T-helper 2 cell treated with Interferon-gamma antibody and Interleukin-4, amounts not matched to agents 5 μg/mL and 100 μg/mL, for 36 hours (primary cell): Measurements from ENCODE around the gene ZNF804A.

Experiments used
- DNase-seq: peaks from one replicate; pipeline ENCODE4 v3.0.0; 2021; ENCODE audit warnings: low spot score
- H3K27ac Mint-ChIP-seq: one replicate; pipeline ENCODE4 v1.8.0; 2021; ENCODE audit warnings: mild to moderate bottlenecking, mixed read lengths
- H3K27me3 Mint-ChIP-seq: one replicate; pipeline ENCODE4 v1.8.0; 2021; ENCODE audit warnings: low read depth, mixed read lengths
- H3K36me3 Mint-ChIP-seq: one replicate; pipeline ENCODE4 v1.8.0; 2021; ENCODE audit warnings: low read depth, mixed read lengths
- H3K4me1 Mint-ChIP-seq: one replicate; pipeline ENCODE4 v1.8.0; 2021; ENCODE audit warnings: low read depth, mixed read lengths
- H3K4me3 Mint-ChIP-seq: one replicate; pipeline ENCODE4 v1.8.0; 2022; ENCODE audit warnings: mild to moderate bottlenecking, moderate library complexity, mixed read lengths
- H3K9me3 Mint-ChIP-seq: one replicate; pipeline ENCODE4 v1.8.0; 2021; ENCODE audit warnings: mixed read lengths

ZNF804A gene

GRCh38 chr2:184598316-184599053, at the start of gene ZNF804A:
TSS of gene ZNF804A (plus strand) at chr2:184598529. CDS start at chr2:184598960, 431 bp downstream.
- Mint-ChIP-seq H3K4me1 (peaks cover 7% of the 10 kb centered on the region), H3K9me3 (no peaks in the 10 kb centered on the region), H3K27me3 (peaks cover 42% of the 10 kb centered on the region), H3K36me3 (no peaks in the 10 kb centered on the region), H3K27ac (no peak within 1 kb of the TSS), H3K4me3 (peak within 1 kb of the TSS; percentile 54)
- DNase-seq, result peak; percentile 5

GRCh38 chr2:184549153-184549552, 49.2 kb upstream of the ZNF804A start:
- Mint-ChIP-seq H3K36me3 (no peaks in the 10 kb centered on the region), H3K9me3 (no peaks in the 10 kb centered on the region)

GRCh38 chr2:184551626-184552025, 46.7 kb upstream of the ZNF804A start:
- Mint-ChIP-seq H3K27me3 (no peaks in the 10 kb centered on the region), H3K4me1 (no peaks in the 10 kb centered on the region), H3K36me3 (no peaks in the 10 kb centered on the region), H3K4me3 (no peak overlapping the region), H3K9me3 (no peaks in the 10 kb centered on the region), H3K27ac (no peak overlapping the region)
- no peak for DNase-seq

More at GRCh38 chr2:184549153-184549552, 49.2 kb upstream of the ZNF804A start:
- Mint-ChIP-seq H3K4me1 (no peaks in the 10 kb centered on the region), H3K4me3 (no peak overlapping the region), H3K27ac (no peak overlapping the region), H3K27me3 (no peaks in the 10 kb centered on the region)
- DNase-seq, result no peak

GRCh38 chr2:184554736-184555135, 43.6 kb upstream of the ZNF804A start:
- Mint-ChIP-seq H3K27ac (no peak overlapping the region), H3K4me1 (no peaks in the 10 kb centered on the region), H3K27me3 (no peaks in the 10 kb centered on the region), H3K4me3 (no peak overlapping the region), H3K36me3 (no peaks in the 10 kb centered on the region), H3K9me3 (no peaks in the 10 kb centered on the region)
- no peak for DNase-seq

- no peaks in the 10 kb centered on the region for H3K36me3 Mint-ChIP-seq
- H3K27ac Mint-ChIP-seq, result no peak overlapping the region
- H3K4me3 Mint-ChIP-seq, result no peak overlapping the region
- H3K4me1 Mint-ChIP-seq, result no peaks in the 10 kb centered on the region
- DNase-seq, result no peak
- no peaks in the 10 kb centered on the region for H3K27me3 Mint-ChIP-seq
- H3K9me3 Mint-ChIP-seq, result no peaks in the 10 kb centered on the region
Measured at GRCh38 chr2:184555352-184555751, 43.0 kb upstream of the ZNF804A start.

GRCh38 chr2:184556639-184557038, 41.7 kb upstream of the ZNF804A start:
- Mint-ChIP-seq H3K27ac (no peak overlapping the region), H3K27me3 (no peaks in the 10 kb centered on the region), H3K9me3 (no peaks in the 10 kb centered on the region), H3K4me3 (no peak overlapping the region), H3K36me3 (no peaks in the 10 kb centered on the region), H3K4me1 (no peaks in the 10 kb centered on the region)
- no peak for DNase-seq

GRCh38 chr2:184558713-184559464, 39.4 kb upstream of the ZNF804A start:
- no peaks in the 10 kb centered on the region for H3K4me1 Mint-ChIP-seq
- H3K9me3 Mint-ChIP-seq, result no peaks in the 10 kb centered on the region
- no peaks in the 10 kb centered on the region for H3K27me3 Mint-ChIP-seq
- H3K4me3 Mint-ChIP-seq, result no peak overlapping the region
- H3K36me3 Mint-ChIP-seq, result no peaks in the 10 kb centered on the region
- H3K27ac Mint-ChIP-seq, result no peak overlapping the region
- no peak for DNase-seq

- DNase-seq, result no peak
- Mint-ChIP-seq H3K4me3 (no peak overlapping the region), H3K27ac (no peak overlapping the region), H3K36me3 (no peaks in the 10 kb centered on the region), H3K9me3 (no peaks in the 10 kb centered on the region), H3K27me3 (no peaks in the 10 kb centered on the region), H3K4me1 (no peaks in the 10 kb centered on the region)
Measured at GRCh38 chr2:184560603-184561002, 37.7 kb upstream of the ZNF804A start.

- no peak for DNase-seq
- H3K27ac Mint-ChIP-seq, result no peak overlapping the region
- H3K9me3 Mint-ChIP-seq, result no peaks in the 10 kb centered on the region
- H3K4me3 Mint-ChIP-seq, result no peak overlapping the region
- H3K27me3 Mint-ChIP-seq, result no peaks in the 10 kb centered on the region
- no peaks in the 10 kb centered on the region for H3K4me1 Mint-ChIP-seq
- H3K36me3 Mint-ChIP-seq, result no peaks in the 10 kb centered on the region
Measured at GRCh38 chr2:184562532-184562931, 35.8 kb upstream of the ZNF804A start.

GRCh38 chr2:184564092-184564491, 34.2 kb upstream of the ZNF804A start:
- Mint-ChIP-seq H3K27me3 (no peaks in the 10 kb centered on the region), H3K4me1 (no peaks in the 10 kb centered on the region), H3K9me3 (no peaks in the 10 kb centered on the region), H3K27ac (no peak overlapping the region), H3K36me3 (no peaks in the 10 kb centered on the region), H3K4me3 (no peak overlapping the region)
- no peak for DNase-seq

- no peaks in the 10 kb centered on the region for H3K36me3 Mint-ChIP-seq
- H3K27me3 Mint-ChIP-seq, result no peaks in the 10 kb centered on the region
- no peak for DNase-seq
- no peaks in the 10 kb centered on the region for H3K4me1 Mint-ChIP-seq
- H3K4me3 Mint-ChIP-seq, result no peak overlapping the region
- H3K27ac Mint-ChIP-seq, result no peak overlapping the region
- no peaks in the 10 kb centered on the region for H3K9me3 Mint-ChIP-seq
Measured at GRCh38 chr2:184566716-184567115, 31.6 kb upstream of the ZNF804A start.

- H3K9me3 Mint-ChIP-seq, result no peaks in the 10 kb centered on the region
- no peak overlapping the region for H3K4me3 Mint-ChIP-seq
- H3K4me1 Mint-ChIP-seq, result no peaks in the 10 kb centered on the region
- H3K27me3 Mint-ChIP-seq, result no peaks in the 10 kb centered on the region
- H3K36me3 Mint-ChIP-seq, result no peaks in the 10 kb centered on the region
- no peak overlapping the region for H3K27ac Mint-ChIP-seq
- no peak for DNase-seq
Measured at GRCh38 chr2:184577056-184577455, 21.3 kb upstream of the ZNF804A start.

- H3K4me3 Mint-ChIP-seq, result no peak overlapping the region
- DNase-seq, result no peak
- no peaks in the 10 kb centered on the region for H3K4me1 Mint-ChIP-seq
Measured at GRCh38 chr2:184577743-184578142, 20.6 kb upstream of the ZNF804A start.

GRCh38 chr2:184579226-184579625, 19.1 kb upstream of the ZNF804A start:
- DNase-seq, result no peak
- Mint-ChIP-seq H3K9me3 (no peaks in the 10 kb centered on the region), H3K4me1 (no peaks in the 10 kb centered on the region), H3K4me3 (no peak overlapping the region), H3K27me3 (no peaks in the 10 kb centered on the region), H3K36me3 (no peaks in the 10 kb centered on the region), H3K27ac (no peak overlapping the region)

More at GRCh38 chr2:184577743-184578142, 20.6 kb upstream of the ZNF804A start:
- no peaks in the 10 kb centered on the region for H3K36me3 Mint-ChIP-seq
- no peak overlapping the region for H3K27ac Mint-ChIP-seq
- no peaks in the 10 kb centered on the region for H3K27me3 Mint-ChIP-seq
- H3K9me3 Mint-ChIP-seq, result no peaks in the 10 kb centered on the region
